SK-N-MC (cell line): ENCODE data around the gene ASXL2.

Experiments used
- EZH2 ChIP-seq: fragments of 200-600 bp; sonication (generic); IDR thresholded peaks from one replicate; pipeline ENCODE4 v1.6.1; 2017; ENCODE audit warnings: antibody characterized with exemption
- POLR2AphosphoS5 ChIP-seq: IDR thresholded peaks from 2 replicates; pipeline ENCODE4 v1.6.1; 2012; ENCODE audit warnings: mild to moderate bottlenecking, low read depth, low read length, borderline replicate concordance

- TF ChIP-seq EZH2 (no peak), POLR2AphosphoS5 (no peak)
These were observed 21.2 kb upstream of the ASXL2 start for GRCh38 chr2:25899404-25899970.
